Dedifferentiated amniotic fluid mesenchymal stem cell (primary cell): Measurements from ENCODE around the gene FGF4.

Experiments
- DNase-seq: peaks from one replicate; pipeline ENCODE4 v3.0.0-alpha.2; 2016; ENCODE audit errors: extremely low spot score

The FGF4 gene

DNA sequence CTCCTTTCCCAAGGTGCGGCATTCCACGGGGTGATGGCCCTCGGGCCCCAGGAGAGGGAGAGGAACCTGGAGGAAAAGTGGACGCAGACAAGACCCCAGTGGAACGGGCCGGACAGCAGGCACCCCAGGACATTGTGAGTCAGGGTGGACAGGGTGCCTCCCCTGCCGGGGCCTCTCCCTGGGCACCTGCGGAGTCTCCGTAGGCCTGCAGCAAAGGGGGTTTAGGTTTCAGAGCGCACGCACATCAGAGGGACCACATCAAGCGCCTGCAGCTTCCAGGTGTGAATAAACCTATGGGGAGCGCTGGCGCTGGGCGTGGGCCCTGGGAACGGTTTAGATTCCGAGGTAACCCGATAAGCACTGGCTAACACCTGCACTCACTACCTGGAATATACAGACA lies 48.7 kb downstream of the FGF4 start:
- DNase-seq: no peak

DNA sequence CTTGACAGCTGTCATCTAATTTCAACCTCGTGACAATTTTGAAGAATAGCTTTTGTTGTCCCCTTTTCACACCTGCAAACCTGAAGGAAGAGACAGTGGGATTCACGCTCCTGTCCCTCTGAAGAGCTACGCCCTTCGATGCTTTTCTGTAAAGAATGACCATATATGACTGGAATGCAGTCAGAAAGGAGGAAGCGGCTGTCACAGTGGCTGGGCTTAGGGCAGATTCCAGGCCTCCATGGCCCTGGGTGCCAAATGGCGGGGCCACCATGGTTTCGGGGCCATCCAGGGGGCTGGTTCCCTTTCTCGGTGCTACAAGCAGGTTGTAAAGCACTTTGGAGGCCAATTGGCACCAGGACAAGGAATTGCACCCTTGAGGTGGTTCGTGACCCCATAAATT lies 49.1 kb downstream of the FGF4 start:
- no peak for DNase-seq

DNA sequence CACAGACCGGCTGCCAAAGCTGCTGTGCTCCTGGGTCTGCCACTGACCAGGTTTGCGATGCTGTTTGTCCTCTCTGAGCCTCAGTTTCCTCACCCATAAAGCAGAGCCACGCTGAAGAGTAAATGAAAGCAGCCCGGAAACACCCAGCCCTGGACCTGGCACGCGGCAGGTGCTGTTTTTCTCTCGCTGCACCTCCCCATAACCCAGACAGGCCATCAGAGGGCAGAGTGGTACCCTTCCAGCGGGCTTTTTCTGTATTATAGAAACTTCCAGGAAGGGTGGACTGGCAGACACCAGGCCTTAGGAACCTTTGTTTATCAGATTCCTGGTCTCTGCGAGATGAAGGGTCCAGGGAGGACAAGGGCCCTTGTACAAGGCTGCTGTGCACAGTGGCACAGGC lies 53.4 kb downstream of the FGF4 start:
- no peak for DNase-seq

DNA sequence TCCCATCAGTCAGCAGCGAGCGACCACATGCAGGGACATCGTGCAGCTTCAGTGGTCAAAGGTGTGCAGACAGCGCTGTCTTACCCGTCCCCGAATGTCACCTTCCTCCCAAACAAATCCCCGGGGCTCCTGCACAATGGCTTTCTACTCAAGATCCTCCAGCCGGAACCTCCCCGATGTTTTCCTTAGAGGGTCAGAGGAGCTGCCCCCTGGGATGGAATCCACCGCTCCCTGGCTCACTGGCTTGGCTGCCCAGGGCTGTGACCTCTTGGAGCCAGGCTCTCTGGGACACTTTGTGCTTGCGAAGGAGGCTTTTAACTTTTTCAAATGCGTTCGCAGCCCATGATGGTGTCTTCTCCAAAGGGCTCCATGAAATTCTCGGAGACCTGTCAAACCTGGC lies 54.0 kb downstream of the FGF4 start:
- DNase-seq: no peak
